Measurements from ENCODE around the gene CRADD.
"Not testable (repeated sequence)": the region's sequence is repeated elsewhere in the genome, so short reads cannot be mapped to it uniquely, and the experiment has no call there.

Gene CRADD

DNA sequence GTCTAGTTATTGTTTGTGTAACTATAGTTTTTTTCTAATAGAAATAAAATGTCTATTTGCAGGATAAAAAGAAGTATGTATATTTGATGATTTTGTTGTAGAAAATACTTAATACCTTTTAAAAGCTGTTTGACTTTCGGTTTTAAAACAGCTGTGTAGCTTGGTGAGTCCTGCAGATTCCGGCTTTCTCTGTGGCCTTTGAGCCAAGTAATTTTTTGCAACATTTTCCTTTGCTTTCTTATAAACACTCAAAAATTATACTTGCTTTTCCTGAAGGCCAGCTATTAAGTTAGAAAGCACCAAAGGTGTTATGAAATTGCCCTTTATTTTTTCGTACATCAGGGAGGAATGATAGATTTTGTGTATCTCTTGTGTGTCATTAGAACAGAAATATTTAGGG is 63.6 kb downstream of the CRADD start:
- DNase-seq = no peak

DNA sequence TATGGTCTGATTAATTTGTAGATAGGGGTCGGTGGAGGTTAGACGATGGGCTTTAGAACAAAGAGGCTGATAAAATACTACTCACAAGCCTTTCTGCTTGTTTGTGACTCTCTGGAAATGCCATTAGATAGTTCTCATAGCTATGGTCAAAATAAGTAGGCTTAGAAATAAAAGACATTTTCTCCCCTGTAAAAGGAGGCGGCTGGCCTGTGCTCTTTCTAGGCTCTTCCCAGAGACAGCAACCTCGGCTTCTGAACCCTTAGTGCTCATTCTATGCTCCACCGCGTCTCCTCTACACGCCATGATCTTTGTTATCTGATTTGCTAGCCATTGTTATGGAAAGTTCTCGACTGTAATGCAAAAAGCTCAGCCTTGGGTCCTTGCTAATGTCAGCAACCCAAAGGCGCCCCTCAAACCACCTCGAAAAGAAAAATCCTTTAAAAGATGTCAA is 64.5 kb downstream of the CRADD start:
- DNase-seq = peak in 1 of 5 donors; percentile 1

DNA sequence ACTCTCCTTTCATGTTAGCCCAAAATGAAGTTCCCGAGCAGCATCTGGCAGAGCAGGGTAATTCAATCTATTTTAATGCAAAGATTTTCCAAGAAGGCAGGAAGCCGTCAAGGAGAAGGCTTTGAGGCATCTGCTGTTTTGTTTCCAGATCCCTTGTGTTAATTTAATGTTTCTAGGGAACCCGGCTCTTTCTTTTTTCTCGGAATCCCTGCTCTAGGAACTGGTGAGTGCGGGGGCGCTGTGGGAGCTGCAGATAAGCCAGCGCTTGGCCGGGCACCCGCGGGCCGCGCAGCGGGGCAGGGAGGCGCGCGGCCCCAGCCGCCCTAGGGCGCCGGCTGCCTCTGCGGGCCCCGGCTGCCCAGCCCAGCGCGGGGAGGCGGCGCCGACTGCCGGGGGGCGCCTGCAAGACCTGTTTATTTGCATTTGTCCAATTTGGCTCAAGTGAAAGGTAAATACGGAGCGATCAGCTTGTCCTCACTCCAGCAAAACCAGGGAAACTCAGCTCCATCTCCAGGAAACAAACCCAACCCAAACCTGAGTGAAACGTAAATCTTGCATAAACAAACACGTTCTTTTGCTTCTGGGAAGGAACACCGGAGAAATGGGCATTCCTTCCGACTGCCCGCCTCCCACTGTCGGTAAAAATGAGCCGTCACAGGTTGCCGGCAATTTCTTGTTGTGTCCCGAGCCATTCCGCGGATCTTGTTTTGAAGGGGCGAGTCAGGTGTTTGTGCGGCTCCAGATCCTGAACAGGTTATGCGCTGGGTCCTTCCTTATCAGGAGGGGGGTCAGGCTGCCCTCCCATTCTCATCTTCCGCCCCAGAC is 65.1 kb downstream of the CRADD start:
- peak; percentile 13 to 78 (median 21) for DNase-seq

DNA sequence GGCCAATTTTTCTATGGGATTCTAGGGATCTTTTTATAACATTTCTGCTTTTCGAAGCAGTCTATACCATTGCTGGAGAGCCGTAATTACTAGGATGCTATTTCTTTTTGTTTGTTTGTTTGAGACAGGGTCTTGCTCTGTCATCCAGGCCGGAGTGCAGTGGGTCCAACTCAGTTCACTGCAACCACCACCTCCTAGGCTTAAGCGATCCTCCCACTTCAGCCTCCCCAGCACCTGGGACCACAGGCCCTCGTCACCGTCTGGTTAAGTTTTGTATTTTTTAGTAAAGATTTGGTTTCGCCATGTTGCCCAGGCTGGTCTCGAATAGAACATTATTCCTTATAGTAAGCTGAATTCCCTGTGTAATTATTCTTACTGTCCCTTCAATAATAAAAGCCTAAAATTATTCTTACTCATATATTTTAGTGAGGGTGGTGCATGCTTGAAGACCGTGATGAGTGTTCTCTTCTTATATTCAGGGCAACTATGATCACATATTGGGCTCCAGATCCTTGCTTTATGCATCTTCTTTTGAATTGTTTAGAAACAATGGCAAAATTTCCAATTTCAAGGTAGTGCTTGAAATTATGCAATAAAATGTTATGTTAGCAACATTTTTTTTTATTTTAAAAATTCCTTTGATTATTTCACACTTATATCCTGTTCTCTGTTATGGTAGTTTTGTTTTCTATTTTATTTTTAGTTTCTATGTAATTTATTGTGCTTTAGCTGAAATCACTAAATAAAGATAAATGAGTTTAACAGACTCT is 66.2 kb downstream of the CRADD start:
- no peak for DNase-seq

DNA sequence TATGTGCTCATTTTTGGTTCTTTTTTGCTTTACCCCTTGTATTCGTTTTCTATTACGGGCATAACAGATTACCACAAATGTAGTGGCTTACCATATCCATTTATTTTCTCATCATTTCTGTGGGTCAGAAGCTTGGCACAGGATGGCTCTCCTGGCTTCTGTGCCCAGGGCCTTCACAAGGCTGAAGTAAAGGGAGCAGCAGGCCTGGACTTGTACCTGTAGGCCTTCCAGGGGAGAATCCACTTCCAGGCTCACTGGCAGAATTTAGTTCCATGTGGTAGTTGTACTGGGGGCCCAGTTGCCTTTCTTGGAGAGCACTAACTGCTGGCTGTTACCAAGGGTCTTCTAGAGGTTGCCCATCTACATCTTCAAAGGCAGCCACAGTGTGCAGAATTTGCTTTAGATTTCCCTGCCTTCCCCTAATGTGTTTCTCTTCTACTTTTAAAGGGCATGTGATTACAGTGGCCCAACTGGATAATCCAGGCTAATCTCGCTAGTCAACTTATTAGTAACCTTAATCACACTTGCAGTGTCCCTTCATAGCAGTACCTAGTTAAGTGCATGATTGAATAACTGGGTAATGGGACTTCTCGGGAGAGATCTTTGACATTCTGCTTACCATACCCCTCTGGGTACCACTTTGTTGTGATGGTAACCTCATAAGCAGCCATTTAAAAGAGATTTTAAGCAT is 67.0 kb downstream of the CRADD start:
- DNase-seq = no peak

DNA sequence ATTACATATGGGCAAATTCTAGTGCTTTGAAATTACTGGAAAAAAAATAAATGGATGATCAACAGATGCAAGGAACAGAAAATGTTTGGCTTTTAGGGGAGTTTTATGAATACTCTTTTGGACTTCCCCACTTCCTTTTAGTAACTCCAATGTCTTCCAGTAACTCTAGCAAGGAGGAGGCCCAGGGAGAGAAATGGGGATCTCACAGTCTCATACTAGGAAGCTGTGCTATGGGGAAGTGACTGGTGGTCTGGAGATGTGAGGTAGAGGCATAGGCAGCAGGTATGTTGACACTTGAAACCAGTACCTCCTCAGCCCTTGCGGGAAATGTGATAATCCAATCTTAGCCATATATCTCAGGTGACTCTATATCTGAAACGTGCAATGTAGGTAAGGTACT is 68.1 kb downstream of the CRADD start:
- DNase-seq = no peak

DNA sequence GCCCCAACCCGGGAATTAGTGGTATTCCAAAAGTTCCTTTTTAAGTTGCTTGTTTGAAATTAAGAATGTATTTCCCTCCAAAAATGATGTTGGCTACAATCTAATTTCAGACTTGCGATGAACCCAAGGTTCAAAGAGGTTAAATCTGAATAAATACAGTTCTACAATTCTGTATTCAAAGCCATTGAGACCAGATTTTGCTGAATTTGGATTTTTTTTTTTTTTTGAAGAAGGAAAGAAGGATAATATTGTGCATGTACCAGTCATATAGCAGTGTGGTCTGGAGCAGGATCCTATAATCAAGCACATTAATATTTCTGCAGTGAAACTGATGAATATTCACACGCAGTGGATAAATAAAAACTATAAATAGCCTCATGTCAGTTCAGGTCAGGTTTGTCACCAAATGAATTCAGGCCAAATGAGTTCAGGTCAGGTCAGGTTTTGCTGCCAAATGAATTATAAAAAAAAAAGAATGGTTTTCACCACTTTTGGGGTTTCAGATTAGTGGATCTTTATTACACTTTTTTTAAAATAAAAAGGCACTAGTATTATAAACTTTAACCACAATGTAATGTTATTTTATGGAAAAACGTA is 69.5 kb downstream of the CRADD start:
- DNase-seq = no peak

DNA sequence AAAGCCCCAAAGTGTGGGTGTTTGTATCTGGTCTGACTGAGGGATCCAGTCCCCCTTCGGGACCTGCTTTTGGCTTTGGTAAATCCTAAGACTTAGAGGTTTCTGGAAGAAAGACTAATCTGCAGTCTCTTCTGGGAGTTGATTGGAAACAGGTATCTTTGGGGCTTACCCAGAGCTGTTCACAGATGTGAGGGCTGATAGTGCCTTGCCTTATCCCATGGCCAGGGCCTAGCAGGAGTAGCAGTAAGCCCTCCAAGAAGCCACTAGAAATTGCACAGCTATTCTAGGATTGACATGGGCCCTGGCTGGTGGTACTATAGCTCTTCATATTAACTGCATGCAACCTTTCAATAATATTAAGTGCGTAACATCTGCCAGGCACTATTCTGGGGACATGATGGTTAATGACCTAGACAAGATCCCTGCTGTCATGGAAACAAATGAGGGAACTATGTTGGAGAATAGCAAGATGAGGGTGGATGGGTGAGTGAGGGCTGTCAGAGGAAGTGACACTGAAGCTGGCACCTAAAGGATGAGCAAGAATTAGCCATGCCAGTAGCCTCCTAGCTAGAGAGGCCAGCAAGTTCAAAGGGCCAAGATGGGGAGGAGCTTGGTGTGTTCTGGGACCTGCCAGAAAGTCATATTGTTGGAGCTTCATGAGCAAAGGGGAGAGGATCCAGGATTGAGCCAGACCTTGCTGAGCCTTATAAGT is 71.7 kb downstream of the CRADD start:
- no peak for DNase-seq

DNA sequence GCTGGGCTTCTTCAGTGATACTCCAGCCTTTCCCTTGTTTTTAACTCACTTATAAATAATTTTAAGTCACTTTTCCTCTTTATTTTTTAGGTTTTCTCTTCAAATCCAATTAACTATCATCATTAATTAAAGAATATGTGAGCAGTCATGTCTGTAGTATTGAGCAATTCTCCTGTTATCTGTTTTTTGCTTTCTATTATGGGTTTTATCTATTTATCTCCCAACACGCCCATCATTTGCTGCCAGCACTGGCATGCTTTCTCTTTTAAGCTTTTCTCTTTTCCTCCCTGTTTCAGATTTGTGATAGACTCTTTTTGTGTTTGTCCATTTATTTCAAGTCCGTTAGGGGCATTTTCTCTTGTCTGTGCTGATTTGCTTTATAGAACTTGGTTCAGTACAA is 72.3 kb downstream of the CRADD start:
- DNase-seq = no peak

DNA sequence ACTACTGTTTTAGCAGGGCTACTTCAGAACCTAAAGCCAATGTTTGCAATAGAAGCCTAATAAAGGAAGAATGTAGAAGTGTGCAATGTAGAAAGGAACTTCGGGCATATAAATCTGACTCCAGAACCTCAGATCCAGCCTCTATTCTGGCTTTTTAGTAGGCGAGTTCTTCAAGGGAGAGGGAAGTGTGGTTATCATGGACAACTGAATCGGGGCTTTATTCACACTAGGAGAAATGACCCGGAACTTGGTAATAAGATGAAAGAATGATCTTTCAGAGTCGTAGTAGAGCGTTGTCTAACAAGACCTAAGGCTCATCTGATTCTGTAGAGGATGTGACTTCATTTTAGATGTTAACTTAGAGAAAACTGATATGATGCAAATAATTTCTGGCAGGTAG is 72.9 kb downstream of the CRADD start:
- DNase-seq = no peak

DNA sequence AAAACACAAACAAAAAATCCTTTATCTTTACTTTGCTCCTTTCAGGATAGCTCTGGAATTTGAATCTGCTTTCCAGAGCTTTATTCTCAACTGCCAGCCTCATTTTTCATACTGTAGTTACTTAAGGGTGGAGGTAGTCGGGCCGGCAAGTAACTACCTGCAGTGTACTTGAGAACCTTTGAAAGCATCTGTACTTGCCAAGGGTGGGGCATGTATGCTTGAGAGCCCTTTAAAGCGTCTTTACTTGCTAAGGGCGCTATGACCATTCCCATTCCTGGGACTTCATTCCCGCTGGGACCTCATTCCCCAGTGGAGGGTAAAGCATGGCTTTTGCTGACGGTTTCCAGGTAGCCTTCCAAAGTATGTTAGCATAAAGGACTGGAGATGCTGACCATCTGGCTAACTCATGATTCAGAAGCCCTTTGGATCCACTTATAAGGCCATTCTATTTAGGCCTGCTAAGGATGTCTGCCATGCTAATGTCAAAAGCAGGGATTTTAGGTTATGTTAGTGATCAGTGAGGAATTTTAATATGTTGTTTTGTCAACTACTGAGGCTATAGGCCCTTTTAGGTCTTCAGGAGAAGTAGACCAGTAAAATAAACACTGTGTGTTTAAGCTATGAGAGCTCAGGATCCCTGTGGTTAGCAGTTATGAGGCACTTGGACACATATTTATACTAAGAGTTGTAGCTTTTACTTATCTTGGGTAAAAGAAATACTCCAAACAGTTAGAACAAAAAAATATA is 74.9 kb downstream of the CRADD start:
- DNase-seq = no peak

DNA sequence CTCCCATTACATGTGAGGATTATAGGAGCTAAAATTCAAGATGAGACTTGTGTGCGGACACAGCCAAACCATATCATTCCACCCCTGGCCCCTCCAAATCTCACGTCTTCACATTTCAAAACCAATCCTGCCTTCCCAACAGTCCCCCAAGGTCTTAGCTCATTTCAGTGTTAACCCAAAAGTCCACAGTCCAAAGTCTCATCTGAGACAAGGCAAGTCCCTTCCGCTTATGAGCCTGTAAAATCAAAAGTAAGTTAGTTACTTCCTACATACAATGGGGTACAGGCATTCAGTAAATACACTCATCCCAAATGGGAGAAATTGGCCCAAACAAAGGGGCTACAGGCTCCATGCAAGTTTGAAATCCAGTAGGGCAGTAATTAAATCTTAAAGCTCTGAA is 76.1 kb downstream of the CRADD start:
- DNase-seq = no peak

DNA sequence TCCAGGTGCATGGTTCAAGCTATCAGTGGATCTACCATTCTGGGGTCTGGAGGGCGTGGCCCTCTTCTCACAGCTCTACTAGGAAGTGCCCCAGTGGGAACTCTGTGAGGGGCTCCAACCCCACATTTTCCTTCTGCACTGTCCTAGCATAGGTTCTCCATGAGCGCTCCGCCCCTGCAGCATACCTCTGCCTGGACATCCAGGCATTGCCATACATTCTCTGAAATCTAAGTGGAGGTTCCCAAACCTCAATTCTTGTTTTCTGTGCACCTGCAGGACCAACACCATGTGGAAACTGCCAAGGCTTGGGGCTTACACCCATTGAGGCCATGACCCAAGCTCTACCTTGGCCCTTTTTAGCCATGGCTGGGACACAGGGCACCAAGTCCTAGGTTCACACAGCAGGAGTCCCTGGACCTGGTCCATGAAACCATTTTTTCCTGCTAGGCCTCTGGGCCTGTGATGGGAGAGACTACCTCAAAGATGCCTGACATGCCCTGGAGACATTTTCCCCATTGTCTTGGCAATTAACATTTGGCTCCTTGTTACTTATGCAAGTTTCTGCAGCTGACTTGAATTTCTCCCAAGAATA is 76.8 kb downstream of the CRADD start:
- DNase-seq = no peak

DNA sequence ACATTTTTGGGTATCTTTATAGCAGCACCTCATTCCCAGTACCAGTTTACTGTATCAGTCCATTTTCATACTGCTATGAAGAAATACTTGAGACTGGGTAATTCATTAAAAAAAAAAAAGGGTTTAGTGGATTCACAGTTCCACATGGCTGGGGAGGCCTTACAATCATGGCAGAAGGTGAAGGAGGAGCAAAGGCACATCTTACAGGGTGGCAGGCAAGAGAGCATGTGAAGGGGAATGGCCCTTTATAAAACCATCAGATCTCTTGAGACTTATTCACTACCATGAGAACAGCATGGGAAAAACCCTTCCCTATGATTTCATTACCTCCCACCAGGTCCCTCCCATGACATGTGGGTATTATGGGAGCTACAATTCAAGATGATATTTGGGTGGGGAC is 77.7 kb downstream of the CRADD start:
- DNase-seq = not testable (repeated sequence)

DNA sequence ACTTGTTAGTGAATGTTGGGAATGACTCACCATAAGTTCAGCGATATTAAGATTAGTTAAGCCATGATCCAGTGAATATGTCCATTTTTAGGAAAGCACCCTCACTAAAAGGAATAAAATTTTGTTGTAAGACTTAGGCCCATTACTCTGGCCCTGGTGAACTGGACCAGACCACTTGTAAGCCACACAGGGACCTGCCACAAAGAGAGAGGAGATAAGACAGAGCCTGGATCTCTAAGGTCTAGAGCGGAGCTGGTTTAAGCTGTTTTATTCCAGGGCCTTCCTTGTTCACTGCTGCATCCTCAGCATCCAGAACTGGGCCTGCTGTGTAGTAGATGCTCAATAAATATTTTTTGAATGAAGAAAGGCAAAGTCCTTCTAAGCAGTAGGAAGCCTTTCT is 79.1 kb downstream of the CRADD start:
- DNase-seq = no peak

DNA sequence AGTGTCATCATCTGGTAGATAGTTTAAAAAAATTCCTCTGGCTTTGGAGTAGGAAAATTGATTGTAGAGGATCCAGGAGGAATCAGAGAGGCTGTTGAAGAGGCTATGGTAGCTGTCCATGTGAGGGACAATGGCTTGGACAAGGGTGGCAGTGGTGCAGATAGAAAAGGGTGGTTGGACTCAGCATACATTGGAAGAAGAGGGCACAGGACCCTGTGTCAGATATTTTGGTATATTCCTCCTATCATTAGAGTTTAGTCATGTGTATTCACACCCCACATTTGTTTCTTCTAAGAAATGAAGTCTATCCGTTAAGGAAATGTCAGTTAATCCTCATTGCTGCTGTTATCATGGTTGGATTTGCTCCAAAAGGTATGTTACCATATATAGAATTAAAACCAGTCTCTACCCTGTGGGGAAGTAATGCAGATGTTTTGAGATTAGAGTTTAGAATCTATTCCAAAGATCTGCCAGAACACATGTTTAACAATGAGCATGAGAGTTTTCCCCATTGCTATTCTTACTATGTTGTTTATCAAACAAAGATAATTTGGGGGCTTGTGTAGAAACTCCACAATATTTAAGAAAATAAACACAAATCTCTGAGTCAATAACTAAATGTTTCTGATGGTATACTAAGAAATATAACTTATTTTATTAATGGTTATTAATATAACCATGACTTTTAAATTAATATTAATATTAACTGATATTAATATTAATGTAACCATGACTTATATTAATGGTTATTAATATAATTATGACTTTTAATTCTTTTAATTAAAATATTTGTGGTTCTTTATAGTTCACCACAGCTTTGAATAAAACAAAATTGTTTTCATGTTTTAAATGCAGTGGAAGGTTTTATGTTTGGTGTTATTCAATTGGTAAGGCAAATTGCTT is 80.9 kb downstream of the CRADD start:
- DNase-seq = no peak

DNA sequence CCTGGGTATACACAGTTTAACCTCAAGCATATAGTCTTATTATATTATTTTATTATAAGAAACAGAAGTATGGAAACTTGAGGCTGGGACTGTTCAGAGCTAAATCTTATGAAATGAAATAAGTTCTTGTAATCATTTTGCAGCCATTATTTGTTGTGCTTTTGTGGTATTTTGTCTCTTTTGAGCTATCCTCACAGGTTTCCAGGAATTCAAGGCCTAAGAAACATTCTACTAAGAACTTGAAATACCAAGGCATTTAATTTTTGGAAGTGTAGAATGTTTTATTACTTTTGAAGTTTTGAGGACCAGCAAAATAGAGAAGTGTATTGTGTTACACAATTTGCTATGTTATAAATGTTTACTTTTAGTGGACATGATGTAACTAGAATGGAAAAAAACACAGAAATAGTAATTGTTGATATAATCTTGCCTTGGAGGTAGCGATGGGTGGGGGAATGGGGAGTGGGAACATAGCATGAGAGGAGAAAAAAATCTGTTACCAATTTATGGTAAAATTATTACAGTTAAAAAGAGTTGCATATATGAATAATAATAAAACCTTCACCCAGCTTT is 81.7 kb downstream of the CRADD start:
- no peak for DNase-seq

DNA sequence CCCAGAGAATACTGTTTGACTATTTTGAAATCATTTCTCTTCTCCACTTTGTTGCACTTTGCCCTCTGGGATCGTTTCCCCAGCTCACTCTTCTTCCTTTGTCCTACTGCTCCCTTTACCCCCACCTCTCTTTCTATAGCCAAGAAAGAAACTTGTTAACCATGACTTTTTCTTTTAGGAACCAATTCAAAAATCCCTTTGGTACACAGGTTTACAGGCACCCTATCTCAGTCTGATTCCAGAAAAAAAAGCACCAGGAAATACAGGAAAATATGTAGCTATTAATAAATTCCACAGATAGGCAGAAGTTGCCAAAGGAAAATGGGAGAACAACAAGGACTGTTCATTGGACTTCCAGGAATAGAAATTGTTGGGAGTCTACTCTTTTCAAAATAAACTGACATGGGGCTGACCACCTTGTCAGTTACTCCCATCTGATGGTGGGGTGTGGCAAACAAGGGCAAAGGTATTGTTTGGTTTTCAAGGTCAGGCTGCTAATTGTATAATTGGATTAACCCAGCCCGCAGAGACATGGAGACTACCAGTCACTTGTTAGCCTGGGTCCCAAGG is 82.4 kb downstream of the CRADD start:
- no peak for DNase-seq

DNA sequence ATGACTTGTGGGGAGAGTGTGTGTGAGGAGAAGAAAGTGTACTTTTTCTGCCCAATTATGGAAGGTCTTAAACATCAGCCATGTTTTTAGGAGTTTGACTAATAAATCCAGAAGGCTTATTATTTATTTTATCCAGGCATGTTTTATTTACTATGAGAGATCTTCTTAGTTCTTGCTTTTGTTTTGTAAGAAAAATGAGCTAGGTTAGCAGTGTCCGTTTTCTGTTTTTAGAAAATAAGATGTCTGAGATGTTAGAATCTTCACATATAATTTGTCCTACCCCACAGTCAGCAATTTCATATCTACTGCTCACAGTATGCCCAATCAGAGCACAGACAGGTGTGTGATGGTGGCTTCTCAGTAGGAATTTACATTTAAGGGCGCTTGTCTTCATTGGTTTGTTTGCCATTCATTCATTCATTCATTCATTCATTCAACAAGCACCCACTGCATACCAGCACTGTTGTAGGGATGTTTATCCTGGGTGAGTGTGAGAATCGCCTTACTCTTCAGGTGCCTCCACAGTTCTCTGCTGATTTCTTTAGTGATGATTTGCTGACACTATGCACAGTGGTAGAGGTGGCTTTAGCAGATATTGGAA is 83.2 kb downstream of the CRADD start:
- DNase-seq = no peak
